Panc1 (cell line): ENCODE results near the gene MYH10. TPM values are rescaled to one million over a fixed set of nuclear protein-coding genes. Genes with fewer than 3 reads are reported as not detected.

Experiments
- ATAC-seq: fragments of 200-7000 bp; cut with Tn5 transposase; 2 replicates; pipeline ENCODE4 v1.9.1; 2020; ENCODE audit warnings: mild to moderate bottlenecking, moderate library complexity
- BruUV-seq: library from RNA; stranded (reverse); fragments of 400-500 nt; replicated peaks from 2 replicates; lab custom pipeline; 2021; lab: Mats Ljungman, UMichigan
- CTCF ChIA-PET: fragments of 300-600 bp; sonication (Branson Sonifier 250); formaldehyde crosslinking; loops from one replicate; lab custom pipeline; 2022; ENCODE audit warnings: antibody characterized with exemption; lab: Charles Lee
- POLR2A ChIA-PET: fragments of 300-600 bp; sonication (Branson Sonifier 250); formaldehyde crosslinking; loops from one replicate; lab custom pipeline; 2022; ENCODE audit warnings: antibody characterized with exemption; lab: Charles Lee
- DNase-seq: peaks from one replicate; pipeline ENCODE4 v3.0.0-alpha.2; 2010; ENCODE audit warnings: low read depth, low spot score
- H3K27ac ChIP-seq: 2 replicates; pipeline ENCODE4 v1.5.1; 2011; ENCODE audit warnings: mild to moderate bottlenecking, low read length, inconsistent platforms
- H3K27me3 ChIP-seq: fragments of 200-500 bp; sonication (Bioruptor generic); 2 replicates; pipeline ENCODE4 v1.6.0; 2014; ENCODE audit warnings: low read length, inconsistent platforms; ENCODE audit not compliant: control insufficient read depth, insufficient read depth
- H3K36me3 ChIP-seq: fragments of 200-500 bp; sonication (Bioruptor generic); 2 replicates; pipeline ENCODE4 v1.5.1; 2014; ENCODE audit warnings: inconsistent platforms, mild to moderate bottlenecking, low read length, moderate library complexity; ENCODE audit not compliant: control insufficient read depth, insufficient read depth
- H3K4me1 ChIP-seq: 2 replicates; pipeline ENCODE4 v1.5.1; 2011; ENCODE audit warnings: inconsistent platforms, mild to moderate bottlenecking, low read length, moderate library complexity; ENCODE audit not compliant: control insufficient read depth, insufficient read depth
- H3K4me3 ChIP-seq, 2 experiments: 2 replicates each; pipeline ENCODE4 v1.5.1; 2011 to 2012; ENCODE audit warnings: low read depth in 2 of 2, low read length in 2 of 2, mild to moderate bottlenecking in 2 of 2, inconsistent platforms in 1 of 2, moderate library complexity in 1 of 2
- H3K9me3 ChIP-seq: fragments of 200-500 bp; sonication (Bioruptor generic); 2 replicates; pipeline ENCODE4 v1.5.1; 2014; ENCODE audit warnings: low read depth, mild to moderate bottlenecking, inconsistent platforms, low read length, moderate library complexity; ENCODE audit not compliant: control insufficient read depth, insufficient read depth
- POLR2AphosphoS5 ChIP-seq: IDR thresholded peaks from 2 replicates; pipeline ENCODE4 v1.6.1; 2012; ENCODE audit warnings: mild to moderate bottlenecking, low read depth, low read length, moderate library complexity
- SIN3A ChIP-seq: IDR thresholded peaks from 2 replicates; pipeline ENCODE4 v1.6.1; 2012; ENCODE audit warnings: low read depth, mild to moderate bottlenecking, low read length, moderate library complexity, borderline replicate concordance; ENCODE audit not compliant: insufficient read depth
- TCF7L2 ChIP-seq: IDR thresholded peaks from 2 replicates; pipeline ENCODE4 v1.6.1; 2011; ENCODE audit warnings: mild to moderate bottlenecking, low read depth, low read length, inconsistent platforms
- in situ Hi-C: cut with HindIII; loops from 2 replicates; pipeline ENCODE4 v1.10.0; 2016; ENCODE audit warnings: low sequenced_read_pairs, low pct_unique_long_range_greater_than_20kb
- intact Hi-C: fragments of 100-400 bp; cut with micrococcal nuclease; formaldehyde crosslinking; loops from one replicate; pipeline ENCODE4 v1.10.0; 2022; ENCODE audit not compliant: unreplicated experiment
- total RNA-seq: library from RNA; stranded (reverse); gene quantifications from one replicate; pipeline ENCODE4 v1.2.1, GENCODE V29; 2021; ENCODE audit not compliant: unreplicated experiment
- TF ChIP-seq, protein P1 (sequence below), 2 experiments: IDR thresholded peaks; 2 replicates each; pipeline ENCODE4 v1.6.1; 2011 to 2012; ENCODE audit warnings: low read depth in 2 of 2, control low read depth in 1 of 2, low read length in 1 of 2, mild to moderate bottlenecking in 1 of 2, moderate library complexity in 1 of 2; ENCODE audit not compliant: insufficient read depth in 1 of 2
- TF ChIP-seq, protein P2 (sequence below): fragments of 450-650 bp; IDR thresholded peaks from 2 replicates; pipeline ENCODE4 v1.5.1; 2017; ENCODE audit warnings: mild to moderate bottlenecking

Gene MYH10
- total RNA-seq, 1 experiment from 2014 or later, result 36.5 TPM

DNA sequence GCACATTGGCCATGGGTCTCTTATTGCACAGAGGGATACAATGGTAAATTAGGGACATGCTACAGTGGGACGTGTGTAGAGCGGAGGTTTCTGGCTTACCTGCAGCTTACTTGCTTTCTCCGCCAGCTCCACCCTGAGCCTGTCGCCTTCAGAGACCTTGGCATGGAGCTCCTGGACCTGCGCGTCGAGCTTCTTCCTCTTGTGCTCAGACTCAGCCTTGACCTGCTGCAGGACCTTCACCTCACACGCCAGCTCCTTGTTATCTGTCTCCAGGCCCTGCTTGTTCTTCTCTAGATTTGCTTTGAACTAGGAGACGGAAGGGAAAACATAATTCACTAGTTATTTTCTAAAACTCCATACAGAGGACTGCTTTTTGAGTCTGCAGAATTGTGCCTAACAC lies 131.4 kb downstream of the MYH10 start:
- Histone ChIP-seq H3K4me3 (no peak overlapping the region), H3K9me3 (no peaks in the 10 kb centered on the region), H3K4me1 (no peaks in the 10 kb centered on the region), H3K36me3 (peaks cover 2% of the 10 kb centered on the region; the same call in 1 of the 2 replicates), H3K27me3 (no peaks in the 10 kb centered on the region), H3K27ac (no peak overlapping the region)
- BruUV-seq, result no TSS peak
- CTCF ChIA-PET, result no interaction called here
- no peak for DNase-seq
- POLR2A ChIA-PET, result no interaction called here
- in situ Hi-C loops (no loop called here), intact Hi-C loops (no loop called here)
- no peak for ATAC-seq
- TF ChIP-seq, protein P1, sequence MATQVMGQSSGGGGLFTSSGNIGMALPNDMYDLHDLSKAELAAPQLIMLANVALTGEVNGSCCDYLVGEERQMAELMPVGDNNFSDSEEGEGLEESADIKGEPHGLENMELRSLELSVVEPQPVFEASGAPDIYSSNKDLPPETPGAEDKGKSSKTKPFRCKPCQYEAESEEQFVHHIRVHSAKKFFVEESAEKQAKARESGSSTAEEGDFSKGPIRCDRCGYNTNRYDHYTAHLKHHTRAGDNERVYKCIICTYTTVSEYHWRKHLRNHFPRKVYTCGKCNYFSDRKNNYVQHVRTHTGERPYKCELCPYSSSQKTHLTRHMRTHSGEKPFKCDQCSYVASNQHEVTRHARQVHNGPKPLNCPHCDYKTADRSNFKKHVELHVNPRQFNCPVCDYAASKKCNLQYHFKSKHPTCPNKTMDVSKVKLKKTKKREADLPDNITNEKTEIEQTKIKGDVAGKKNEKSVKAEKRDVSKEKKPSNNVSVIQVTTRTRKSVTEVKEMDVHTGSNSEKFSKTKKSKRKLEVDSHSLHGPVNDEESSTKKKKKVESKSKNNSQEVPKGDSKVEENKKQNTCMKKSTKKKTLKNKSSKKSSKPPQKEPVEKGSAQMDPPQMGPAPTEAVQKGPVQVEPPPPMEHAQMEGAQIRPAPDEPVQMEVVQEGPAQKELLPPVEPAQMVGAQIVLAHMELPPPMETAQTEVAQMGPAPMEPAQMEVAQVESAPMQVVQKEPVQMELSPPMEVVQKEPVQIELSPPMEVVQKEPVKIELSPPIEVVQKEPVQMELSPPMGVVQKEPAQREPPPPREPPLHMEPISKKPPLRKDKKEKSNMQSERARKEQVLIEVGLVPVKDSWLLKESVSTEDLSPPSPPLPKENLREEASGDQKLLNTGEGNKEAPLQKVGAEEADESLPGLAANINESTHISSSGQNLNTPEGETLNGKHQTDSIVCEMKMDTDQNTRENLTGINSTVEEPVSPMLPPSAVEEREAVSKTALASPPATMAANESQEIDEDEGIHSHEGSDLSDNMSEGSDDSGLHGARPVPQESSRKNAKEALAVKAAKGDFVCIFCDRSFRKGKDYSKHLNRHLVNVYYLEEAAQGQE (IDR thresholded peaks at IDR 0.05; ENCODE audit: insufficient read depth in 1 of 2, low read depth in 2 of 2, low read length in 1 of 2), result no peak

DNA sequence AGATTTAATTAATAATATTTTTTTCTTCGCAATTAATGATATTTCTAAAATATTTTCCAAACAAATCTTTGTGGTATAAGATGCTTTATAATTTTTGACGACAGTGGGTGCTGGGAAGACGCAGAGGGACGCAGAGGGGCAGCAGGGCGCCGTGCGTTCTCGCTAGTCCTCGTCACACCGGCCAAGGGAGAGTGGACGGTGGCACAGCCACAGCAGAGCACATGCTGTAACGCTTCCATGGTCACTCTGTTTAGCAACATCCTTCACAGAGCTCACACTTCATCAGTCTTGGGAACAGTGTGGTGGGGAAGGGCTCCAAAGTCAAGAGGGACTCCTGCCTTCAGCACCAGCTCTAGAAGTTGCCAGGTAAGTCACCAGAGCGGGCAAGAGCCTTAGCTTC lies 134.4 kb downstream of the MYH10 start:
- DNase-seq (no peak), ATAC-seq (no peak)
- Histone ChIP-seq H3K4me3 (no peak overlapping the region), H3K4me1 (no peaks in the 10 kb centered on the region), H3K9me3 (no peaks in the 10 kb centered on the region), H3K36me3 (peaks cover 2% of the 10 kb centered on the region; the same call in 1 of the 2 replicates), H3K27ac (no peak overlapping the region), H3K27me3 (no peaks in the 10 kb centered on the region)
- intact Hi-C loops, result no loop called here
- BruUV-seq, result no TSS peak
- CTCF ChIA-PET, result no interaction called here
- POLR2A ChIA-PET, result no interaction called here
- in situ Hi-C loops, result no loop called here
- TF ChIP-seq TCF7L2 (no peak), POLR2AphosphoS5 (no peak), SIN3A (no peak)
- TF ChIP-seq, protein P2, sequence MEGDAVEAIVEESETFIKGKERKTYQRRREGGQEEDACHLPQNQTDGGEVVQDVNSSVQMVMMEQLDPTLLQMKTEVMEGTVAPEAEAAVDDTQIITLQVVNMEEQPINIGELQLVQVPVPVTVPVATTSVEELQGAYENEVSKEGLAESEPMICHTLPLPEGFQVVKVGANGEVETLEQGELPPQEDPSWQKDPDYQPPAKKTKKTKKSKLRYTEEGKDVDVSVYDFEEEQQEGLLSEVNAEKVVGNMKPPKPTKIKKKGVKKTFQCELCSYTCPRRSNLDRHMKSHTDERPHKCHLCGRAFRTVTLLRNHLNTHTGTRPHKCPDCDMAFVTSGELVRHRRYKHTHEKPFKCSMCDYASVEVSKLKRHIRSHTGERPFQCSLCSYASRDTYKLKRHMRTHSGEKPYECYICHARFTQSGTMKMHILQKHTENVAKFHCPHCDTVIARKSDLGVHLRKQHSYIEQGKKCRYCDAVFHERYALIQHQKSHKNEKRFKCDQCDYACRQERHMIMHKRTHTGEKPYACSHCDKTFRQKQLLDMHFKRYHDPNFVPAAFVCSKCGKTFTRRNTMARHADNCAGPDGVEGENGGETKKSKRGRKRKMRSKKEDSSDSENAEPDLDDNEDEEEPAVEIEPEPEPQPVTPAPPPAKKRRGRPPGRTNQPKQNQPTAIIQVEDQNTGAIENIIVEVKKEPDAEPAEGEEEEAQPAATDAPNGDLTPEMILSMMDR, result no peak
- TF ChIP-seq, protein P1 (IDR thresholded peaks at IDR 0.05; ENCODE audit: insufficient read depth in 1 of 2, low read depth in 2 of 2, low read length in 1 of 2), result no peak
